ENCODE data around the gene CCDC80. TPM values are rescaled to one million over a fixed set of nuclear protein-coding genes. Genes with fewer than 3 reads are reported as not detected.

Gene CCDC80
- total and polyA plus RNA-seq, 7 donors: 1.3 to 53.5 (median 12.2) TPM

DNA sequence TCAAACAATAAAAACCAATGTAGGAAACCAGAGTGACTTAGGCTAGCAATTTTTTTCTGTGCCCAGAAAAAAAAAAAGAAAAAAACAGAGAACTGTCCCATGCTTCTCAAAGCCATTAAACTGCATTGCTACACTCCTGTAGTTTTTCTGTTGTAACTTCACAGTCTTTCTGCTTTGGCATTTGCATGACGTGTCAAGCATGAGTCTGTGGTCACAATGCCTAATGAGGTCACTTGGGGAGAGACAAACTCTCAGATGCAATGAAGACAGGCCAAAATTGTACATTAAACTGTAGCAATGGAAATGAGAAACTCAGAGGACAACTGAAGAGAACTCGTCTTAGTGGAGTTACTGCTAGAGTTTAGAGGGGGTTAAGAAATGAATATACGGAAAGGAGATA, 30.8 kb downstream of the CCDC80 start:
- intact Hi-C loops (cut with DNase I): no loop called here
- 85 to 89% (median 86%) methylated on average over 3 of the region's 3 CpGs for WGBS, 3 donors
- TF ChIP-seq CTCF (IDR thresholded peaks at IDR 0.05): no peak
- Histone ChIP-seq H3K36me3 (ENCODE audit: insufficient read depth in 1 of 2, low read depth in 1 of 2) (no peaks in the 10 kb centered on the region), H3K4me3 (no peak overlapping the region), H3K27ac (no peak overlapping the region), H3K27me3 (ENCODE audit: insufficient read depth in 3 of 3, low read length in 2 of 3) (no peaks in the 10 kb centered on the region), H3K4me1 (peaks cover 6% of the 10 kb centered on the region), H3K9me3 (no peaks in the 10 kb centered on the region)
- ATAC-seq: no peak
- DNase-seq: no peak

DNA sequence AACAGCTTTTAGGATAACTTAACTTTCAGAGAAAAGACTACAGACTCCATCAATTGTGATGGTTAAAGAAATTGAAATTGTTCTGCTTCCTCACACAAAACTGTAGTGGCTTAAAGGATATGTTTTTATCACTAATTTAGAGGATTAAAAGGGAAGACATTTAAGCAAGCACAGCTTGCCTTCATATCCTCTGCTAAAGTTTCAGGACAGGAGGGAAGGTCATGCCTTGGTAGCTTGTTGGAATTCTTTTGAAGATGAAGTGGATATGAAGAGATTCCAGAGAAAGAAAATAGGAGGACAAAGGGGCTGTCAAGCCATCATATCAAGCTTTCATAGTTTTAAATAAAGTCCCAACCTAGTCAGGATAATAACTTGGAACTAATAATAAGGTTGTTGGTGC, 33.1 kb downstream of the CCDC80 start:
- no peak for DNase-seq
- H3K27ac ChIP-seq: no peak overlapping the region
- no peaks in the 10 kb centered on the region for H3K36me3 ChIP-seq (ENCODE audit: insufficient read depth in 1 of 2, low read depth in 1 of 2)
- intact Hi-C loops (cut with DNase I): no loop called here
- no peaks in the 10 kb centered on the region for H3K27me3 ChIP-seq (ENCODE audit: insufficient read depth in 3 of 3, low read length in 2 of 3)
- peaks cover 6% of the 10 kb centered on the region for H3K4me1 ChIP-seq
- H3K4me3 ChIP-seq: no peak overlapping the region
- no peak for ATAC-seq
- no peak for TF ChIP-seq CTCF (IDR thresholded peaks at IDR 0.05)
- H3K9me3 ChIP-seq: no peaks in the 10 kb centered on the region

GRCh38 chr3:112606098-112606497, 34.8 kb downstream of the CCDC80 start:
- TF ChIP-seq CTCF (IDR thresholded peaks at IDR 0.05): no peak
- Histone ChIP-seq H3K36me3 (ENCODE audit: insufficient read depth in 1 of 2, low read depth in 1 of 2) (no peaks in the 10 kb centered on the region), H3K4me3 (no peak overlapping the region), H3K27me3 (ENCODE audit: insufficient read depth in 3 of 3, low read length in 2 of 3) (no peaks in the 10 kb centered on the region), H3K27ac (no peak overlapping the region), H3K4me1 (no peaks in the 10 kb centered on the region), H3K9me3 (no peaks in the 10 kb centered on the region)
- no peak for DNase-seq
- 80 to 90% (median 88%) methylated on average over 2 of the region's 2 CpGs for WGBS, 3 donors
- ATAC-seq: no peak
- intact Hi-C loops (cut with DNase I): no loop called here

- DNase-seq (no peak), ATAC-seq (no peak)
- H3K27ac ChIP-seq: no peak overlapping the region
- H3K27me3 ChIP-seq (ENCODE audit: insufficient read depth in 3 of 3, low read length in 2 of 3): no peaks in the 10 kb centered on the region
- H3K36me3 ChIP-seq (ENCODE audit: insufficient read depth in 1 of 2, low read depth in 1 of 2): no peaks in the 10 kb centered on the region
- H3K4me1 ChIP-seq: no peaks in the 10 kb centered on the region
- 54 to 67% (median 59%) methylated on average over 9 of the region's 9 CpGs for WGBS, 3 donors
- no peak overlapping the region for H3K4me3 ChIP-seq
- TF ChIP-seq CTCF (IDR thresholded peaks at IDR 0.05): no peak
- H3K9me3 ChIP-seq: no peaks in the 10 kb centered on the region
- intact Hi-C loops (cut with DNase I): no loop called here
These were observed 35.7 kb downstream of the CCDC80 start for GRCh38 chr3:112605285-112605684.

GRCh38 chr3:112604536-112604935, 36.4 kb downstream of the CCDC80 start:
- TF ChIP-seq CTCF (IDR thresholded peaks at IDR 0.05): no peak

More at GRCh38 chr3:112604536-112604935, 36.4 kb downstream of the CCDC80 start:
- Histone ChIP-seq H3K4me1 (no peaks in the 10 kb centered on the region), H3K36me3 (ENCODE audit: insufficient read depth in 1 of 2, low read depth in 1 of 2) (no peaks in the 10 kb centered on the region), H3K9me3 (no peaks in the 10 kb centered on the region), H3K4me3 (no peak overlapping the region), H3K27me3 (ENCODE audit: insufficient read depth in 3 of 3, low read length in 2 of 3) (no peaks in the 10 kb centered on the region), H3K27ac (no peak overlapping the region)
- DNase-seq: no peak
- 26 to 30% (median 29%) methylated on average over 4 of the region's 4 CpGs for WGBS, 3 donors
- intact Hi-C loops (cut with DNase I): no loop called here
- no peak for ATAC-seq
